H1 (cell line): Measurements from ENCODE around the gene C16orf95. TPM values are rescaled to one million over a fixed set of nuclear protein-coding genes. Genes with fewer than 3 reads are reported as not detected.

Experiments
- CTCF ChIA-PET: fragments of 300-600 bp; sonication (Branson Sonifier 250); formaldehyde crosslinking; loops from one replicate; lab custom pipeline; 2021; ENCODE audit not compliant: partially characterized antibody; lab: Charles Lee
- POLR2A ChIA-PET: fragments of 300-600 bp; sonication (Branson Sonifier 250); formaldehyde crosslinking; loops from one replicate; lab custom pipeline; 2021; ENCODE audit warnings: inconsistent platforms; ENCODE audit not compliant: partially characterized antibody; lab: Charles Lee
- DNase-seq, 2 experiments: peaks; one replicate each; pipeline versions ENCODE4 v3.0.0 to v3.0.0-alpha.2; 2010 to 2022; ENCODE audit warnings: low spot score in 2 of 2, low read depth in 1 of 2, mixed read lengths in 1 of 2
- FAIRE-seq: peaks from 2 replicates; lab custom pipeline; 2011; peaks lifted over from hg19 to GRCh38; lab: Jason Lieb, UNC
- H2AFZ ChIP-seq: 2 replicates; pipeline ENCODE4 v1.8.1; 2012; ENCODE audit warnings: low read length, inconsistent platforms
- H2AK5ac ChIP-seq: 2 replicates; pipeline ENCODE4 v1.6.1; 2013; ENCODE audit warnings: low read depth, low read length
- H2BK120ac ChIP-seq: replicated peaks from 2 replicates; pipeline ENCODE3; 2013; ENCODE audit warnings: low read depth, low read length, inconsistent platforms
- H2BK12ac ChIP-seq: 2 replicates; pipeline ENCODE4 v1.6.1; 2013; ENCODE audit warnings: low read depth, low read length
- H2BK15ac ChIP-seq: 2 replicates; pipeline ENCODE4 v1.6.1; 2013; ENCODE audit warnings: low read length
- H2BK20ac ChIP-seq: 2 replicates; pipeline ENCODE4 v1.6.1; 2013; ENCODE audit warnings: low read length
- H2BK5ac ChIP-seq: 2 replicates; pipeline ENCODE4 v1.6.1; 2013; ENCODE audit warnings: low read depth, low read length
- H3K14ac ChIP-seq: 2 replicates; pipeline ENCODE4 v1.6.1; 2013; ENCODE audit warnings: inconsistent platforms; ENCODE audit not compliant: insufficient read length
- H3K18ac ChIP-seq: 2 replicates; pipeline ENCODE4 v1.6.1; 2013; ENCODE audit warnings: low read length; ENCODE audit errors: extremely low read depth
- H3K23ac ChIP-seq: 2 replicates; pipeline ENCODE4 v1.6.1; 2013; ENCODE audit warnings: inconsistent platforms; ENCODE audit not compliant: insufficient read length
- H3K23me2 ChIP-seq: 2 replicates; pipeline ENCODE4 v1.6.1; 2013; ENCODE audit warnings: low read depth, low read length
- H3K27ac ChIP-seq: 2 replicates; pipeline ENCODE4 v1.6.1; 2011; ENCODE audit warnings: low read depth, low read length, inconsistent platforms
- H3K27me3 ChIP-seq, 4 experiments: replicated peaks in 1 of 4; 1 replicate in 1 of 4; 2 replicates in 3 of 4; pipeline versions ENCODE4 v1.6.1 to v1.8.1; 2011 to 2013; ENCODE audit warnings: low read length in 3 of 4, mild to moderate bottlenecking in 3 of 4, inconsistent platforms in 2 of 4, mixed read lengths in 2 of 4, moderate library complexity in 1 of 4; ENCODE audit not compliant: control insufficient read depth in 3 of 4, insufficient read depth in 3 of 4; ENCODE audit errors: extremely low read depth in 1 of 4
- H3K36me3 ChIP-seq, 4 experiments: 2 replicates each; pipeline versions ENCODE4 v1.6.1 to v1.8.1; 2011 to 2013; ENCODE audit warnings: mild to moderate bottlenecking in 4 of 4, low read length in 3 of 4, moderate library complexity in 2 of 4, control low read depth in 1 of 4, inconsistent platforms in 1 of 4; ENCODE audit not compliant: insufficient read depth in 4 of 4, control insufficient read depth in 2 of 4
- H3K4ac ChIP-seq: replicated peaks from 2 replicates; pipeline ENCODE3; 2013; ENCODE audit warnings: low read length, low read depth, mixed read lengths, inconsistent platforms; ENCODE audit not compliant: insufficient read length
- H3K4me1 ChIP-seq, 4 experiments: replicated peaks in 1 of 4; 1 replicate in 1 of 4; 2 replicates in 3 of 4; pipeline versions ENCODE4 v1.6.1 to v1.8.1; 2011 to 2013; ENCODE audit warnings: low read length in 3 of 4, inconsistent platforms in 2 of 4, mixed read lengths in 1 of 4; ENCODE audit not compliant: insufficient read depth in 4 of 4, control insufficient read depth in 3 of 4
- H3K4me2 ChIP-seq, 2 experiments: 2 replicates each; pipeline versions ENCODE4 v1.6.1 to v1.8.1; 2011 to 2013; ENCODE audit warnings: low read depth in 2 of 2, low read length in 2 of 2, control low read depth in 1 of 2, inconsistent platforms in 1 of 2, mild to moderate bottlenecking in 1 of 2; ENCODE audit not compliant: insufficient read depth in 1 of 2
- H3K4me3 ChIP-seq, 4 experiments: fragments of 200-600, 300-600 bp in 1 of 4; sonication (generic), shearing (Covaris generic), sonication (Bioruptor Twin) in 1 of 4; 2 replicates each; pipeline versions ENCODE4 v1.5.1 to v1.8.1; 2011 to 2016; ENCODE audit warnings: low read length in 4 of 4, low read depth in 3 of 4, control low read depth in 2 of 4, inconsistent platforms in 2 of 4, mild to moderate bottlenecking in 2 of 4, mixed read lengths in 1 of 4, moderate library complexity in 1 of 4; ENCODE audit not compliant: insufficient read depth in 2 of 4; ENCODE audit errors: extremely low read depth in 1 of 4
- H3K56ac ChIP-seq: replicated peaks from 2 replicates; pipeline ENCODE3; 2013; ENCODE audit warnings: low read depth, mild to moderate bottlenecking, mixed read lengths, low read length, inconsistent platforms; ENCODE audit not compliant: insufficient read length
- H3K79me1 ChIP-seq: 2 replicates; pipeline ENCODE4 v1.6.1; 2013; ENCODE audit warnings: low read depth, low read length, control low read depth
- H3K79me2 ChIP-seq, 2 experiments: 2 replicates each; pipeline versions ENCODE4 v1.6.1 to v1.8.1; 2012 to 2013; ENCODE audit warnings: low read length in 2 of 2, mild to moderate bottlenecking in 2 of 2, inconsistent platforms in 1 of 2; ENCODE audit not compliant: insufficient read depth in 2 of 2, control insufficient read depth in 1 of 2
- H3K9ac ChIP-seq, 4 experiments: replicated peaks in 1 of 4; 1 replicate in 1 of 4; 2 replicates in 3 of 4; pipeline versions ENCODE4 v1.6.1 to v1.8.1; 2011 to 2013; ENCODE audit warnings: low read depth in 3 of 4, low read length in 3 of 4, control low read depth in 2 of 4, mild to moderate bottlenecking in 2 of 4, moderate library complexity in 2 of 4, inconsistent platforms in 1 of 4; ENCODE audit errors: extremely low read depth in 1 of 4
- H3K9me3 ChIP-seq, 2 experiments: 2 replicates each; pipeline versions ENCODE4 v1.6.1 to v1.8.1; 2012 to 2013; ENCODE audit warnings: mild to moderate bottlenecking in 2 of 2, moderate library complexity in 2 of 2, control low read depth in 1 of 2, inconsistent platforms in 1 of 2, low read depth in 1 of 2, low read length in 1 of 2, mixed read lengths in 1 of 2; ENCODE audit not compliant: insufficient read depth in 2 of 2
- H4K20me1 ChIP-seq, 2 experiments: replicated peaks in 1 of 2; 2 replicates each; pipeline versions ENCODE3 to v1.8.1; 2011 to 2013; ENCODE audit warnings: inconsistent platforms in 2 of 2, low read length in 2 of 2, mild to moderate bottlenecking in 1 of 2; ENCODE audit not compliant: insufficient read depth in 2 of 2, control insufficient read depth in 1 of 2
- H4K5ac ChIP-seq: 2 replicates; pipeline ENCODE4 v1.6.1; 2013; ENCODE audit warnings: low read length, low read depth, mixed read lengths, inconsistent platforms; ENCODE audit not compliant: insufficient read length
- H4K8ac ChIP-seq: 2 replicates; pipeline ENCODE4 v1.8.0; 2013; ENCODE audit warnings: mild to moderate bottlenecking, moderate library complexity, low read length, inconsistent platforms; ENCODE audit not compliant: insufficient read depth; ENCODE audit errors: extremely low read depth
- H4K91ac ChIP-seq: replicated peaks from 2 replicates; pipeline ENCODE3; 2013; ENCODE audit warnings: low read length, mixed read lengths, inconsistent platforms; ENCODE audit not compliant: insufficient read length
- ATF2 ChIP-seq: IDR thresholded peaks from 2 replicates; pipeline ENCODE4 v1.6.1; 2012; ENCODE audit warnings: low read length, inconsistent platforms
- CHD1 ChIP-seq: IDR thresholded peaks from 2 replicates; pipeline ENCODE4 v1.6.1; 2012; ENCODE audit warnings: low read depth, low read length, improper control_type of control experiment
- EZH2 ChIP-seq: fragments of 200-600 bp; sonication (generic); IDR thresholded peaks from 2 replicates; pipeline ENCODE4 v1.7.1; 2012; ENCODE audit warnings: low read depth, mild to moderate bottlenecking, moderate library complexity, low read length, inconsistent platforms; ENCODE audit not compliant: severe bottlenecking
- GABPA ChIP-seq: IDR thresholded peaks from 2 replicates; pipeline ENCODE4 v1.6.1; 2011; ENCODE audit warnings: mild to moderate bottlenecking, low read length, moderate library complexity, borderline replicate concordance; ENCODE audit not compliant: insufficient read depth
- JUN ChIP-seq: IDR thresholded peaks from 2 replicates; pipeline ENCODE4 v1.6.1; 2011; ENCODE audit warnings: low read depth, mild to moderate bottlenecking, improper control_type of control experiment, low read length
- SP4 ChIP-seq: IDR thresholded peaks from 2 replicates; pipeline ENCODE4 v1.6.1; 2012; ENCODE audit warnings: low read length, inconsistent platforms
- TAF1 ChIP-seq: IDR thresholded peaks from 2 replicates; pipeline ENCODE4 v1.6.1; 2011; ENCODE audit warnings: mild to moderate bottlenecking, low read depth, low read length
- TAF7 ChIP-seq: optimal IDR thresholded peaks from 2 replicates; pipeline ENCODE3; 2011; ENCODE audit warnings: low read depth, mild to moderate bottlenecking, inconsistent platforms, low read length, moderate library complexity, borderline replicate concordance
- WGBS, 2 experiments: shearing (Covaris generic) in 1 of 2; methylation state at CpG; one replicate each; pipeline versions ENCODE4 v1.1.6 to v1.1.7; 2013 to 2015; ENCODE audit warnings: low lambda C conversion rate in 2 of 2, mixed read lengths in 2 of 2, inconsistent platforms in 1 of 2, low coverage in 1 of 2, missing lambda C conversion rate in 1 of 2; ENCODE audit not compliant: insufficient replicate concordance in 2 of 2, insufficient coverage in 1 of 2, insufficient read length in 1 of 2; ENCODE audit errors: extremely low coverage in 1 of 2, missing lambda C conversion rate in 1 of 2; 5-methylcytosine and 5-hydroxymethylcytosine counted together
- polyA plus RNA-seq, 7 experiments: library from polyadenylated mRNA; depleted of rRNA in 3 of 7; stranded (reverse) in 5 of 7; unstranded in 2 of 7; fragments of >200 nt in 5 of 7; fragments of 200-250 nt in 2 of 7; gene quantifications; 1 replicate in 5 of 7; 2 replicates in 1 of 7; 4 replicates in 1 of 7; pipeline versions ENCODE4 v1.2.1 to v1.2.3, GENCODE V29; 2011 to 2013; ENCODE audit warnings: missing spikeins in 2 of 7, mixed read lengths in 2 of 7
- total RNA-seq: library from RNA; stranded (reverse); fragmentation: NEBNext Ultra II Directional; extraction: Animal tissue kit (Norgen Biotek cat#: 25700); gene quantifications from 2 replicates; pipeline ENCODE4 v1.2.1, GENCODE V29; 2021

C16orf95 gene
- total and polyA plus RNA-seq, 2 of the 8 experiments (the other 6 are each of a cell fraction or from before 2014, with no cell fraction given), result 5.0 to 5.4 TPM

DNA sequence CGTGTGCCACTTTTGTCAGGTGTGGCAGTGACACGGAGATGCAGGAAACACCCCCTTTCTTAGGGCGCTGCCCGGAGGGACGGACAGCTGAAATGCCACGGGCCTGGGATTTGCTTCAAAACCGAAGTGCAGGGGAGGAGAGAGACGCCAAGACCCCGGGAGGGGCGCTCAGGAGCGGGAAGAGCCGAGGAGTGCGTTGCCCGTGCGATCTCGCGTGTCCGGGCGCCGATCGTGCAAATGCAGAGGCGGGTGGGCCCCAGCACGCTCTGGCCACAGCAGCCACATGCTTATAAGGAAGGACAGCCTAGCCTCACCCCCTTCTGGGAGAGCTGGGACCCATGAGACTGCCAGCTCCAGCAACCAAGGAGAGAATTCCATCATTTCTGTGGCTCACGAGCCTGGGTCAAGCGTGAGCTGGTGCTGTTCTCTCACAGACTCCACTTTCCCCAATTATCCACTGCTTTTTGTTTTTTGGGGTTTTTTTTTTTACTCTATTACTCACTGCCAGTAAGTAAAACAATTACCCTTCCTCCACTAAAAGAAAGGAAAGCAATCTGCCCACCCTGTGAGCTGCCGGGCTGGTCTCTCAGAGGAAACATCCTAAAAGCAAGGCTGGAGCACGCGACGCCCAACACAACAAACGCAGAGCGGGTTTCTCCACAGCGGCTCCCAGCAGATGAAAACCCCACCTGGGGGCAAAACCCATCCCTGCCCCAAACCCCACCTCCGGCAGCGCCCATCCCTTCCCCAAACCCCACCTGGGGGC, 27.2 kb upstream of the C16orf95 start:
- Histone ChIP-seq H3K14ac (no peak overlapping the region), H3K9ac (no peak overlapping the region), H3K36me3 (peaks cover 0 to 5% (median 3%) of the 10 kb centered on the region in 4 experiments; a peak in 5 of 8 replicates), H3K4me2 (no peak overlapping the region), H3K4me1 (peaks cover 0 to 11% (median 1%) of the 10 kb centered on the region in 4 experiments; a peak in 3 of 7 replicates), H3K4me3 (no peak overlapping the region), H4K5ac (no peak overlapping the region), H3K79me1 (peaks cover 6% of the 10 kb centered on the region; the same call in 1 of the 2 replicates), H4K91ac (no peak overlapping the region)
- CTCF ChIA-PET, result interaction anchor here (0.6 to 1.7 kb wide), 5 partner anchors 11 to 110 kb away, joined by 3 to 5 read pairs (median 3); no protein-coding TSS in a partner anchor
- 92% methylated on average over 30 of the region's 34 CpGs; no CpG with 5 or more reads in 1 of the 2 experiments for WGBS, 2 experiments
- TF ChIP-seq SP4 (no peak), EZH2 (no peak), ATF2 (no peak), GABPA (no peak), TAF7 (no peak), JUN (no peak), TAF1 (no peak), CHD1 (no peak)
- TF ChIP-seq, all 59 proteins: peak for 0
- H4K8ac ChIP-seq, result peak overlapping the region; percentile 29; the same call in 1 of the 2 replicates
- H2BK15ac ChIP-seq, result no peak overlapping the region
- H2BK20ac ChIP-seq, result no peak overlapping the region
- no peaks in the 10 kb centered on the region for H3K9me3 ChIP-seq
- H2BK12ac ChIP-seq, result no peak overlapping the region
- no peaks in the 10 kb centered on the region for H3K27me3 ChIP-seq
- no peak overlapping the region for H3K4ac ChIP-seq
- H3K23me2 ChIP-seq, result no peaks in the 10 kb centered on the region
- no peak overlapping the region for H2AFZ ChIP-seq
- H3K23ac ChIP-seq, result no peak overlapping the region
- H3K18ac ChIP-seq, result no peak overlapping the region; the same call in 1 of the 2 replicates
- no peak for FAIRE-seq
- no peak overlapping the region for H2AK5ac ChIP-seq
- H2BK120ac ChIP-seq, result no peak overlapping the region
- DNase-seq, result no peak
- POLR2A ChIA-PET, result interaction anchor here (0.8 kb wide), 1 partner anchor 40 kb away, joined by 3 read pairs; no protein-coding TSS in a partner anchor
- H3K56ac ChIP-seq, result no peak overlapping the region
- H4K20me1 ChIP-seq, result peaks cover 0 to 2% of the 10 kb centered on the region in 2 experiments
- H3K79me2 ChIP-seq, result no peaks in the 10 kb centered on the region; a peak in 1 of 4 replicates
- H2BK5ac ChIP-seq, result peak overlapping the region; percentile 44; the same call in 1 of the 2 replicates
- no peak overlapping the region for H3K27ac ChIP-seq
